GM19023 (cell line): ENCODE measurements around the gene ZNF681.
"Not testable (repeated sequence)": the region's sequence is repeated elsewhere in the genome, so short reads cannot be mapped to it uniquely, and the experiment has no call there.

ENCODE experiments used
- ATAC-seq: cut with Tn5 transposase; IDR thresholded peaks from one replicate; pipeline ENCODE4 v1.9.1; 2021; ENCODE audit warnings: mild to moderate bottlenecking, moderate library complexity; ENCODE audit not compliant: unreplicated experiment

The ZNF681 gene

DNA sequence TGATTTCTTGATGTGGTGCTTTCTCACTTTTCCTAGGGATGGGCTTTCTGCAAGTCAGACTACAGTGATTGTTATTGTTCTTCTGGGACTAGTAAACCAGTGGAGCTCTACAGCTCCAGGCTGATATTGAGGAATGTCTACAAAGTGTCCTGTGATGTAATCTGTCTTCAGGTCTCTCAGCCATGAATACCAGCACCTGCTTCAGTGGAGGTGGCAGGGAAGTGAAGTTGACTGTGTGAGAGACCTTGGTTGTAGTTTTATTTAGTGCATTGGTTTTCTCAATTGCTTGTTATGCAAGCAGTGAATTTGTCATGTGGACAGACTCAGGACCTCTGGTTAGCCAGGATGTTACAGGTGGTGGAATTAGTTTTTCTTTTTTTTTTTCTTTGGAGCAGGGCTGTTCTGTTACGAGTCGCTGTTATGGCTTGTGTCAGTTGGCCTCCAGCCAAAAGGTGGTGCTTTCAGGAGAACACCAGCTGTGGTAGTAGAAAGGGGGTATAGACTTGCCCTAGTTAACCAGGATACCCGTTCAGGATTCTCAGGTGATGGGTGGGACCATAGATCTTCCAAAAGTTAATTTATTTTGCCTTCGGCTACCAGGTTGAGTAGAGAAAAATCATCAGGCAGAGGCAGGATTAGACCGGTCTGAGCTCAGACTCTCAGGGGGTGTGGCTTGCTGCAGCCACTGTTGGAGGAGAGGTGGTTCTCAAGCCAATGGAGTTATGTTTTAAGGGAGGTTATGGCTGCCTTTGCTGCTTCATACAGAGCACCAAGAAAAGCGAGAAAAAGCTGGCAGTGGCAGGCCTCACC is 59.8 kb downstream of the ZNF681 start:
- no peak for ATAC-seq

DNA sequence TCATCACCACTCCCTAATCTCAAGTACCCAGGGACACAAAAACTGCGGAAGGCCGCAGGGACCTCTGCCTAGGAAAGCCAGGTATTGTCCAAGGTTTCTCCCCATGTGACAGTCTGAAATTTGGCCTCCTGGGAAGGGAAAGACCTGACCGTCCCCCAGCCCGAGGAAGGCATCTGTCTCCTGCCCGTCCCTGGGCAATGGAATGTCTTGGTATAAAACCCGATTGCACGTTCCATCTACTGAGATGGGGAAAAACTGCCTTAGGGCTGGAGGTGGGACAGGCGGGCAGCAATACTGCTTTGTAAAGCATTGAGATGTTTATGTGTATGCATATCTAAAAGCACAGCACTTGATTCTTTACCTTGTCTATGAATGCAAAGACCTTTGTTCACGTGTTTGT is 65.8 kb downstream of the ZNF681 start:
- not testable (repeated sequence) for ATAC-seq
